K562 (cell line): ENCODE data around the gene MTHFR. TPM values are rescaled to one million over a fixed set of nuclear protein-coding genes. Genes with fewer than 3 reads are reported as not detected.

Source experiments
- ARID4B ChIP-seq: sonication (generic); formaldehyde crosslinking; IDR thresholded peaks from 2 replicates; pipeline ENCODE4 v1.8.0; 2022; ENCODE audit warnings: mild to moderate bottlenecking, missing genetic modification reagents
- CEBPZ ChIP-seq: fragments of 150-350 bp; IDR thresholded peaks from 2 replicates; pipeline ENCODE4 v1.6.1; 2014; ENCODE audit warnings: low read depth, mild to moderate bottlenecking, low read length, borderline replicate concordance
- FOXA3 ChIP-seq, 2 experiments: fragments of 450-650 bp in 1 of 2; sonication (generic) in 1 of 2; formaldehyde crosslinking; IDR thresholded peaks in 1 of 2; conservative IDR thresholded peaks in 1 of 2; 2 replicates each; pipeline versions ENCODE4 v1.4.0 to v1.8.0; 2020 to 2022; ENCODE audit warnings: mild to moderate bottlenecking in 2 of 2, missing genetic modification reagents in 1 of 2
- MBD2 ChIP-seq: sonication (generic); IDR thresholded peaks from 2 replicates; pipeline ENCODE4 v1.6.1; 2016; ENCODE audit warnings: low read depth, borderline replicate concordance
- NR0B1 ChIP-seq: fragments of 450-650 bp; IDR thresholded peaks from one replicate; pipeline ENCODE4 v1.6.1; 2018; ENCODE audit warnings: mild to moderate bottlenecking, moderate library complexity; ENCODE audit not compliant: partially characterized antibody
- PCBP2 ChIP-seq: fragments of 200-400 bp; formaldehyde crosslinking; IDR thresholded peaks from 2 replicates; pipeline ENCODE4 v1.6.1; 2018; ENCODE audit warnings: low read length, low read depth, mild to moderate bottlenecking, moderate library complexity; ENCODE audit not compliant: poor library complexity, severe bottlenecking
- TAL1 ChIP-seq: fragments of 450-650 bp; IDR thresholded peaks from 2 replicates; pipeline ENCODE4 v1.6.1; 2016; ENCODE audit warnings: mild to moderate bottlenecking
- ZBTB43 ChIP-seq: sonication (generic); formaldehyde crosslinking; IDR thresholded peaks from 2 replicates; pipeline ENCODE4 v1.8.0; 2023; ENCODE audit warnings: mild to moderate bottlenecking, missing genetic modification reagents
- ZFP91 ChIP-seq: sonication (generic); formaldehyde crosslinking; IDR thresholded peaks from 2 replicates; pipeline ENCODE4 v1.8.0; 2022; ENCODE audit warnings: mild to moderate bottlenecking, missing genetic modification reagents
- ZNF140 ChIP-seq: fragments of 250-450 bp; sonication (Bioruptor Pico); IDR thresholded peaks from 2 replicates; pipeline ENCODE4 v1.8.0; 2021; ENCODE audit warnings: moderate library complexity, mild to moderate bottlenecking, inconsistent platforms
- ZNF197 ChIP-seq: fragments of 200-800 bp; sonication (Bioruptor generic); IDR thresholded peaks from 2 replicates; pipeline ENCODE4 v1.6.1; 2016; ENCODE audit warnings: low read depth, missing genetic modification characterization, missing compliant biosample characterization
- ZNF830 ChIP-seq: fragments of 250-450 bp; sonication (Bioruptor Pico); IDR thresholded peaks from 2 replicates; pipeline ENCODE4 v1.5.0; 2021; ENCODE audit warnings: mild to moderate bottlenecking
- polyA plus RNA-seq, 8 experiments: library from polyadenylated mRNA; depleted of rRNA in 4 of 8; stranded (reverse) in 5 of 8; unstranded in 3 of 8; fragments of >200 nt; fragmentation: Nextera tagmentation in 2 of 8; fragmentation: Illumina TruSeq in 1 of 8; extraction: Ambion mirVana in 2 of 8; extraction: Trizol in 1 of 8; gene quantifications; 2 replicates each; pipeline versions ENCODE4 v1.2.1 to v1.2.3, GENCODE V29; 2011 to 2014; ENCODE audit warnings: inconsistent platforms in 1 of 8, missing spikeins in 1 of 8
- total RNA-seq, 7 experiments: library from RNA; depleted of rRNA in 6 of 7; stranded (reverse); fragments of >200 nt in 6 of 7; fragmentation: Illumina TruSeq in 2 of 7; extraction: Trizol in 2 of 7; gene quantifications; 2 replicates each; pipeline versions ENCODE4 v1.2.1 to v1.2.3, GENCODE V29; 2011 to 2021; ENCODE audit warnings: low replicate concordance in 1 of 7

The MTHFR gene
- total and polyA plus RNA-seq, 9 of the 15 experiments (the other 6 are each of a cell fraction or from before 2014, with no cell fraction given) = 5.0 to 104 (median 62.6) TPM

- TF ChIP-seq CEBPZ (no peak), ZBTB43 (CRISPR knock-in tag) (no peak), ZFP91 (CRISPR knock-in tag) (0 out of 2 replicates have a peak, but pooled peaks have one; percentile 52), PCBP2 (no peak), TAL1 (no peak), MBD2 (0 out of 2 replicates have a peak, but pooled peaks have one; percentile 23), FOXA3 (CRISPR knock-in tag; conservative IDR thresholded peaks at IDR 0.05 in 1 of 2, IDR thresholded peaks at IDR 0.05 in 1 of 2) (peak in 1 of 2 experiments; percentile 35; a peak in 1 of 4 replicates), ZNF140 (CRISPR knock-in tag) (no peak), ZNF830 (CRISPR knock-in tag) (0 out of 2 replicates have a peak, but pooled peaks have one; percentile 26), ARID4B (peak; percentile 98), ZNF197 (peak; percentile 44), NR0B1 (no peak)
Measured at GRCh38 chr1:11802973-11803885, 2.5 kb downstream of the MTHFR start (continued).
